HG02981 (cell line): Measurements from ENCODE around the gene PPIG.
"Not testable (repeated sequence)": the region's sequence is repeated elsewhere in the genome, so short reads cannot be mapped to it uniquely, and the experiment has no call there.

ENCODE experiments used
- ATAC-seq: cut with Tn5 transposase; IDR thresholded peaks from one replicate; pipeline ENCODE4 v1.9.1; 2021; ENCODE audit warnings: mild to moderate bottlenecking, moderate library complexity; ENCODE audit not compliant: unreplicated experiment

The PPIG gene

GRCh38 chr2:169590804-169591203 lies 6.7 kb downstream of the PPIG start:
- no peak for ATAC-seq

DNA sequence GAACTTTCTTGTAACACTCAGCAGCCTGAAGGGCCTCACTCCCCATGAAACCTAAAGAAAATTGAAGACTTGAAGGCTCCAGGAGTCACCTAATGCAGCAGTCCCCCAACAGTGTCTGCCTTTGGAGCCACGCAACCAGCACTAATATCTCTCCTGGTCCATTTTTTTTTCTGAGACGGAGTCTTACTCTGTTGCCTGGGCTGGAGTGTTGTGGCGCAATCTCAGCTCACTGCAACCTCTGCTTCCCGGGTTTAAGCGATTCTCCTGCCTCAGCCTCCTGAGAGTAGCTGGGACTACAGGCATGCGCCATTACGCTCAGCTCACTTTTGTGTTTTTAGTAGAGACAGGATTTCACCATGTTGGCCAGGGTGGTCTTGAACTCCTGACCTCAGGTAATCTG lies 12.4 kb downstream of the PPIG start:
- not testable (repeated sequence) for ATAC-seq

- no peak for ATAC-seq
These were observed 14.8 kb downstream of the PPIG start for GRCh38 chr2:169598982-169599381.

- ATAC-seq, result no peak
These were observed 15.4 kb downstream of the PPIG start for GRCh38 chr2:169599568-169599967.

GRCh38 chr2:169609264-169609663 lies 25.1 kb downstream of the PPIG start:
- ATAC-seq, result no peak

DNA sequence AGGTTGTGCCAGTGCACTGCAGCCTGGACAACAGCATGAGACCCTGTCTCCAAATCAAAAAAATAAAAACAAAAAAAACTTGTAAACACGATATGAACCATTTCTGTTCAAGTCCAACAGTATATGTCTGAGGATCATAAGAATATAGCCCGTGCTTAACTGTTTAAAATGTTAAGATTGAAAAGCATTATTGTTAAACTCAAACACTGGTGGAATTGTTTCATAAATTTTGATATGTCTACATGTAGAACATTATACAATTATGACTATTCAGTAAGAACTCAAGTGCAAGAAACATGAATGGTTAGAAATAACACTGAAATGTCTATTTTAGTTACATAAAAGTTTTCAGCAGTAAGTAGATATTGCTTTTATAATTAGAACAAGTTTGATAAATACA lies 29.7 kb downstream of the PPIG start:
- no peak for ATAC-seq

DNA sequence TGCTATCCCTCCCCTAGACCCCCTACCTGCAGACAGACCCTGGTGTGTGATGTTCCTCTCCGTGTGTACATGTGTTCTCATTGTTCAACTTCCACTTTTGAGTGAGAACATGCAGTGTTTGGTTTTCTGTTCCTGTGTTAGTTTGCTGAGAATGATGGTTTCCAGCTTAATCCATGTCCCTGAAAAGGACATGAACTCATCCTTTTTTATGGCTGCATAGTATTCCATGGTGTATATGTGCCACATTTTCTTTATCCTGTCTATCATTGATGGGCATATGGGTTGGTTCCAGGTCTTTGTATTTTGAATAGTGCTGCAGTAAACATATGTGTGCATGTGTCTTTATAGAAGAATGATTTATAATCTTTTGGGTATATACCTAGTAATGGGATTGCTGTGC lies 31.8 kb downstream of the PPIG start:
- ATAC-seq, result not testable (repeated sequence)

GRCh38 chr2:169619946-169620345 lies 35.8 kb downstream of the PPIG start:
- ATAC-seq, result no peak

- ATAC-seq, result no peak
These were observed 36.4 kb downstream of the PPIG start for GRCh38 chr2:169620509-169620908.

DNA sequence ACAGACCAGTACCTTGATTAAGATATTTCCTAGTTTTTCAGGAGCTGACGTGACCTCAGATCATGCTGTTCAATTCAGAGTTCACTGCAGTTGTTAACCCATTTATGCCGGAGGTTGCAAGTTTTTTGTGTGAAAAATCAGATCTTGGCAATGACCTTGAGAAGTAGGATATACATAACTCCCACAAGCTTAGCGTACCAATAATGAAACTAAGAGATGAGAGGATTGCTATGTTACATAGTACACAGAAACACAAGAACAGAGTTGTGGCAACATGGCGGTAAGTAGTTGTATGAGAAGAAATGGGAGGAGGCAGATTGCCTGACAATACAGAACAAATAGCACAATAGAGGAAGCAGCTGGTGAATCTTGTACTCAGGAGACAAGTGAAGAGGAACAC lies 39.1 kb downstream of the PPIG start:
- no peak for ATAC-seq

- no peak for ATAC-seq
These were observed 41.6 kb downstream of the PPIG start for GRCh38 chr2:169625781-169626180.

DNA sequence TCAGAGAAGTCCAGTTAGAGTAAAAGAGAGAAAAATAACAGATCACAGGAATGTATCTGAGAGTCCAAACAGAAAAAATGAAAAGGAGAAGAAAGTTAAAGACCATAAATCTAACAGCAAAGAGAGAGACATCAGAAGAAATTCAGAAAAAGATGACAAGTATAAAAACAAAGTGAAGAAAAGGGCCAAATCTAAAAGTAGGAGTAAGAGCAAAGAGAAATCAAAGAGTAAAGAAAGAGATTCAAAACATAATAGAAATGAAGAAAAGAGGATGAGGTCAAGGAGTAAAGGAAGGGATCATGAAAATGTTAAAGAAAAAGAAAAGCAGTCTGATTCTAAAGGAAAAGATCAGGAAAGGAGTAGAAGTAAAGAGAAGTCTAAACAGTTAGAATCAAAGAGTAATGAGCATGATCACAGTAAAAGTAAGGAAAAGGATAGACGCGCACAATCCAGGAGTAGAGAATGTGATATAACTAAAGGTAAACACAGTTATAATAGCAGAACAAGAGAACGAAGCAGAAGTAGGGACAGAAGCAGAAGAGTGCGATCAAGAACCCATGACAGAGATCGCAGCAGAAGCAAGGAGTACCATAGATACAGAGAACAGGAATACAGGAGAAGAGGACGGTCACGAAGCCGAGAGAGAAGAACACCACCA lies 52.4 kb downstream of the PPIG start:
- no peak for ATAC-seq

DNA sequence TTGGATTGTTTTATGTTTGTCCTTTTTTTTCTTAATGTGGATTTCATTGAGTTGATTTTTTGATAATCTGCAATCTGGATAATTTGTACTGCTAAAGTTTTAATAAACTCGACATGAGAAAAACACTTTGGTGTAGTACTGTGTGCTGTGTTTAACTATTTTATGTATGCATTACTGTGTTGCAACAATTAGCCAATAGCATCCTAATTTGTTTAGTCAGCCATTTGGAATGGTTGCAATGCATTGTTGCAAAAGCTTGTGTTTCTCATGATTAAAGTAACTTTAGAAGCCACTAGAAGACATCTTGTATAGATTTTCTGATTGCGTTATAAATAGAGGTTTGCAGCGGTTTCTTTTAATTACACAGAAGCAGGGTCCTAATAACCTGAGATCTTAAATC lies 53.5 kb downstream of the PPIG start:
- ATAC-seq, result no peak

- no peak for ATAC-seq
These were observed 56.0 kb downstream of the PPIG start for GRCh38 chr2:169640104-169640503.

DNA sequence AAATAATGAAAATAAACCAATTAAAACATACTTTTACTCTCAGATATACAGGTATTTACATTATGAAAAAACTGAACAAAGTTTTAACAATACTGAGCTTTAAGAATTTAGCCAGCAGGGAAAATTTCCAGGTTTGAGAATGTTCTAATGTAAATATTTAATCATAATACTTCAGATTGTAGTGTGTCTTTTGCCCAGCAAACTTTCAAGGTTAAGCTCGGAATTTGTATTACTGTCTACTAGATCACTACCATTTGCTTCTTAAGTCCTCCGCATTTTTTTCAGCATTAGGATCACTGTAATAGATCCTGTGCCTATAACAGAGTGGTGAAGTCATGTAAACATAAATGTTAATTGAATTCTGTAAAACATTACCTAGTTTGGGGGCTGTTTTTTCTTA lies 57.3 kb downstream of the PPIG start:
- no peak for ATAC-seq

- no peak for ATAC-seq
These were observed 60.0 kb downstream of the PPIG start for GRCh38 chr2:169644173-169644572.

- no peak for ATAC-seq
These were observed 63.3 kb downstream of the PPIG start for GRCh38 chr2:169647496-169647895.

DNA sequence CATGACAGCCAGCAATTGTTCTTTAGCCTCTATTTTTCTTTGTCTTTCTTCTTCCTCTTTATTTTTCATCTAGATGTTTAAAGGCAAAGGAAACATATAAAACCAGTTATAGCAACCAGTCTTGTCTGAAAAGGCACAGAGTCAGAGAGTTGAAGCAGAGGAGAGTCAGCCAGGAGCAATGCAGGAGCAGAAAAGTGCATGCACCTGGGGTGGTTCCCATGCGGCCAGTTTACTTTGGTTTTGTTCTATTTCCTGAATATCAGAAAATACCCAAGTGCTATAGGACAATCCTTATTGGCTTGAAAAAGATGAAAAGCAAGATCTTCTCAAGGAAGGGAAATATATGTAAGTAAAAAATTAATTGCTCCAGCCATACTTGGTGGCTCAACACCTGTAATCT lies 65.1 kb downstream of the PPIG start:
- ATAC-seq, result no peak

GRCh38 chr2:169653636-169654035 lies 69.5 kb downstream of the PPIG start:
- no peak for ATAC-seq

GRCh38 chr2:169656164-169656563 lies 72.0 kb downstream of the PPIG start:
- no peak for ATAC-seq

GRCh38 chr2:169658877-169659276 lies 74.7 kb downstream of the PPIG start:
- ATAC-seq, result no peak

DNA sequence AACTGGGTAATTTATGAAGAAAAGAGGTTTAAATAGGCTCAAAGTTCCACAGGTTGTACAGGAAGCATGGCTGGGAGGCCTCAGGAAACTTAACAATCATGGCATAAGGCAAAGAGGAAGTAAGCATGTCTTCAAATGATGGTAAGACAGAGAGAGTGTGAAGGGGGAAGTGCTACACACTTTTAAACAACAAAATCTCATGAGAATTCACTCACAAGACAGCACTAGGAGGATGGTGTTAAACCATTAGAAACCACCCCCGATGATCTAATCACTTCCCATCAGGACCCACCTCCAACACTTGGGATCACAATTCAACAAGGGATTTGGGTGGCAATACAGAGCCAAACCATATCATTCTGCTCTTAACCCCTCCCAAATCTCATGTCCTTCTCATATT lies 75.2 kb downstream of the PPIG start:
- ATAC-seq, result no peak

DNA sequence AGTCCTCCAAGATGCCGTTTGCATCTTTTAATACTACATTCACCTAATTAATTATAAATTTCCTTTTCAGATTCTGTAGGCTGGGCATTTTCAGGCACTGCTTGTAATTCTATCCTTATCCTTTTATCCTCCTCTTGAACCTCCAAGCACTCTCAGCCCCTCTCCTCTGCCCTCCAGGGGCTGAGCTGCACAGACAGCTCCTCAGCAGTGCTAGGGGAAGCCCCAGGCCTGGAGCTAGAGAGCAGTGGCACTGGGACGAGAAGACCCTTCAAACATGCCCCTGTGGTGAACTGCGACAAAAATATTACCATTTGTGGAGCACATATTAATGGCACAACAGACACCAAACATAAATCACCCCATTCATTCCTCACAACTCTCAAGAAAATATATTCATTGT lies 77.1 kb downstream of the PPIG start:
- ATAC-seq, result no peak
